ENCODE data around the gene HELZ. TPM values are rescaled to one million over a fixed set of nuclear protein-coding genes. Genes with fewer than 3 reads are reported as not detected.
"Not testable (repeated sequence)": the region's sequence is repeated elsewhere in the genome, so short reads cannot be mapped to it uniquely, and the experiment has no call there.

The HELZ gene
- total RNA-seq, 1 donor from 2014 or later = 53.4 TPM

DNA sequence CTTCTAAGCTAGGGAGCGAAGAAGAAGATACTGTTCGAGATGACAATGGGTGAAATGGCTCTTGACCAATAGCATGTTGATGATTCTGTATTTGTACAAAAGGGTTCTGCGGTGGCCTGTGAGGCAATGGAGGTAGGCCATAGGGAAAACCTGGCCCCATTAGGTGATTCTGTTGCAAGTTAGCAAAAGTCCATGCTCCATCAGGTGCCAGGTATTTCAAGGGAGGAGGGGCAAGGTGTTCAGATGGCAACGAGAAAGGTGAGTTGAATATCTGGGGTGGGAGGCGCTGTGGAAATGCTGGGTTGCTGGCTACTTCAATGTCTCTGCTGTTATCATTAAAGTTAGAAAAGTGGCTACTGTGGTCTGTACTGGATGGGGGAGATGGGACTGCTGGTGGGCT lies 137.8 kb downstream of the HELZ start:
- Mint-ChIP-seq H3K4me1 (ENCODE audit: low read depth, unreplicated experiment) (peaks cover 5% of the 10 kb centered on the region), H3K4me3 (ENCODE audit: unreplicated experiment) (no peak overlapping the region), H3K27me3 (ENCODE audit: low read depth, unreplicated experiment) (no peaks in the 10 kb centered on the region), H3K27ac (ENCODE audit: unreplicated experiment) (no peak overlapping the region), H3K36me3 (ENCODE audit: low read depth, unreplicated experiment) (peaks cover 13% of the 10 kb centered on the region), H3K9me3 (ENCODE audit: unreplicated experiment) (no peaks in the 10 kb centered on the region)
- H3K4me1 ChIP-seq (ENCODE audit: insufficient read depth, low read length) = no peaks in the 10 kb centered on the region
- peaks cover 4% of the 10 kb centered on the region for H3K79me2 ChIP-seq (ENCODE audit: insufficient read depth, low read length)
- no peak overlapping the region for H3K4me3 ChIP-seq (ENCODE audit: insufficient read depth, low read depth, low read length)
- no peak overlapping the region for H3K9ac ChIP-seq (ENCODE audit: low read length)
- H3K27ac ChIP-seq (ENCODE audit: low read depth, low read length) = no peak overlapping the region
- H3K36me3 ChIP-seq (ENCODE audit: insufficient read depth, low read length) = peaks cover 24% of the 10 kb centered on the region
- no peaks in the 10 kb centered on the region for H3K27me3 ChIP-seq (ENCODE audit: insufficient read depth, low read length)
- no peaks in the 10 kb centered on the region for H3K9me3 ChIP-seq (ENCODE audit: insufficient read depth, low read depth, low read length)
- TF ChIP-seq EZH2 (IDR thresholded peaks at IDR 0.05; ENCODE audit: insufficient read depth, low read length) (no peak), CTCF (IDR thresholded peaks at IDR 0.05; ENCODE audit: insufficient read depth, low read depth, low read length) (no peak)
- FAIRE-seq = no peak
- no peak overlapping the region for H3K4me2 ChIP-seq (ENCODE audit: low read length)
- no peak overlapping the region for H2AFZ ChIP-seq (ENCODE audit: low read depth, low read length)
- H4K20me1 ChIP-seq (ENCODE audit: insufficient read depth, low read length) = peaks cover 5% of the 10 kb centered on the region
- DNase-seq (ENCODE audit: low read depth) = no peak

- Histone ChIP-seq H3K36me3 (ENCODE audit: insufficient read depth, low read length) (peaks cover 19% of the 10 kb centered on the region), H3K27ac (ENCODE audit: low read depth, low read length) (no peak overlapping the region), H3K4me2 (ENCODE audit: low read length) (no peak overlapping the region), H3K4me3 (ENCODE audit: insufficient read depth, low read depth, low read length) (no peak overlapping the region), H4K20me1 (ENCODE audit: insufficient read depth, low read length) (peaks cover 11% of the 10 kb centered on the region), H3K27me3 (ENCODE audit: insufficient read depth, low read length) (no peaks in the 10 kb centered on the region), H3K9me3 (ENCODE audit: insufficient read depth, low read depth, low read length) (no peaks in the 10 kb centered on the region), H3K4me1 (ENCODE audit: insufficient read depth, low read length) (no peaks in the 10 kb centered on the region), H2AFZ (ENCODE audit: low read depth, low read length) (no peak overlapping the region), H3K79me2 (ENCODE audit: insufficient read depth, low read length) (peaks cover 13% of the 10 kb centered on the region), H3K9ac (ENCODE audit: low read length) (no peak overlapping the region)
- TF ChIP-seq EZH2 (IDR thresholded peaks at IDR 0.05; ENCODE audit: insufficient read depth, low read length) = no peak
- FAIRE-seq = no peak
- Mint-ChIP-seq H3K4me1 (ENCODE audit: low read depth, unreplicated experiment) (peaks cover 16% of the 10 kb centered on the region), H3K4me3 (ENCODE audit: unreplicated experiment) (no peak overlapping the region), H3K9me3 (ENCODE audit: unreplicated experiment) (no peaks in the 10 kb centered on the region), H3K36me3 (ENCODE audit: low read depth, unreplicated experiment) (peaks cover 13% of the 10 kb centered on the region), H3K27ac (ENCODE audit: unreplicated experiment) (no peak overlapping the region), H3K27me3 (ENCODE audit: low read depth, unreplicated experiment) (no peaks in the 10 kb centered on the region)
- peak; percentile 62 for DNase-seq (ENCODE audit: low read depth)
These were observed 139.8 kb downstream of the HELZ start for GRCh38 chr17:67105213-67105612.

GRCh38 chr17:67104641-67105040 lies 140.4 kb downstream of the HELZ start:
- not testable (repeated sequence) for H3K27ac ChIP-seq (ENCODE audit: low read depth, low read length); H2AFZ ChIP-seq (ENCODE audit: low read depth, low read length); H3K9ac ChIP-seq (ENCODE audit: low read length); H3K27me3 ChIP-seq (ENCODE audit: insufficient read depth, low read length); FAIRE-seq; H3K27ac Mint-ChIP-seq (ENCODE audit: unreplicated experiment); H3K9me3 ChIP-seq (ENCODE audit: insufficient read depth, low read depth, low read length); H3K4me3 ChIP-seq (ENCODE audit: insufficient read depth, low read depth, low read length); H3K4me1 ChIP-seq (ENCODE audit: insufficient read depth, low read length); H3K4me3 Mint-ChIP-seq (ENCODE audit: unreplicated experiment); H3K9me3 Mint-ChIP-seq (ENCODE audit: unreplicated experiment); DNase-seq (ENCODE audit: low read depth); H3K4me2 ChIP-seq (ENCODE audit: low read length); H3K27me3 Mint-ChIP-seq (ENCODE audit: low read depth, unreplicated experiment)
- Mint-ChIP-seq H3K4me1 (ENCODE audit: low read depth, unreplicated experiment) (peaks cover 19% of the 10 kb centered on the region), H3K36me3 (ENCODE audit: low read depth, unreplicated experiment) (peaks cover 15% of the 10 kb centered on the region)
- Histone ChIP-seq H3K36me3 (ENCODE audit: insufficient read depth, low read length) (peaks cover 19% of the 10 kb centered on the region), H3K79me2 (ENCODE audit: insufficient read depth, low read length) (peaks cover 19% of the 10 kb centered on the region), H4K20me1 (ENCODE audit: insufficient read depth, low read length) (peaks cover 11% of the 10 kb centered on the region)
